A673 (cell line): ENCODE measurements around the gene TNPO3. TPM values are rescaled to one million over a fixed set of nuclear protein-coding genes. Genes with fewer than 3 reads are reported as not detected.

ENCODE experiments used
- BruUV-seq: library from RNA; stranded (reverse); fragments of 400-500 nt; replicated peaks from 2 replicates; lab custom pipeline; 2021; lab: Mats Ljungman, UMichigan
- CTCF ChIA-PET: fragments of 300-600 bp; sonication (Branson Sonifier 250); formaldehyde crosslinking; loops from one replicate; lab custom pipeline; 2022; ENCODE audit warnings: antibody characterized with exemption; lab: Charles Lee
- POLR2A ChIA-PET: fragments of 300-600 bp; sonication (Branson Sonifier 250); formaldehyde crosslinking; loops from one replicate; lab custom pipeline; 2022; ENCODE audit warnings: antibody characterized with exemption; ENCODE audit not compliant: low non-redundant PET; lab: Charles Lee
- DNase-seq: peaks from one replicate; pipeline ENCODE4 v3.0.0-alpha.2; 2015; ENCODE audit warnings: low spot score
- H3K27ac ChIP-seq: fragments of 200-600 bp; sonication (generic); 2 replicates; pipeline ENCODE4 v1.5.1; 2016; ENCODE audit warnings: mixed run types, low read depth, mild to moderate bottlenecking, mixed read lengths, antibody characterized with exemption, low read length; ENCODE audit not compliant: poor library complexity, severe bottlenecking
- H3K27me3 ChIP-seq: fragments of 200-600 bp; sonication (generic); replicated peaks from 2 replicates; pipeline ENCODE4 v1.6.1; 2017; ENCODE audit warnings: mixed run types, low read depth, mild to moderate bottlenecking, mixed read lengths, antibody characterized with exemption, low read length; ENCODE audit not compliant: insufficient read depth, poor library complexity
- H3K36me3 ChIP-seq: fragments of 200-600 bp; sonication (generic); 2 replicates; pipeline ENCODE4 v1.6.1; 2016; ENCODE audit warnings: mixed run types, mild to moderate bottlenecking, mixed read lengths, antibody characterized with exemption, low read length; ENCODE audit not compliant: insufficient read depth, poor library complexity, severe bottlenecking
- H3K4me1 ChIP-seq: fragments of 200-600 bp; sonication (generic); 2 replicates; pipeline ENCODE4 v1.6.1; 2017; ENCODE audit warnings: mixed run types, mild to moderate bottlenecking, mixed read lengths, antibody characterized with exemption, low read length; ENCODE audit not compliant: insufficient read depth, poor library complexity, severe bottlenecking
- H3K4me3 ChIP-seq: fragments of 200-600 bp; sonication (generic); 2 replicates; pipeline ENCODE4 v1.5.1; 2016; ENCODE audit warnings: low read depth, mixed run types, mild to moderate bottlenecking, mixed read lengths, low read length; ENCODE audit not compliant: poor library complexity, severe bottlenecking
- H3K9me3 ChIP-seq: fragments of 200-600 bp; sonication (generic); 2 replicates; pipeline ENCODE4 v1.6.1; 2016; ENCODE audit warnings: mixed run types, low read depth, mild to moderate bottlenecking, mixed read lengths, antibody characterized with exemption, low read length; ENCODE audit not compliant: poor library complexity, severe bottlenecking
- EZH2 ChIP-seq: fragments of 200-600 bp; sonication (generic); IDR thresholded peaks from 2 replicates; pipeline ENCODE4 v1.6.1; 2017; ENCODE audit warnings: borderline replicate concordance, low read depth, mild to moderate bottlenecking, mixed read lengths, antibody characterized with exemption, low read length; ENCODE audit not compliant: poor library complexity, severe bottlenecking
- intact Hi-C: fragments of 100-400 bp; cut with micrococcal nuclease; formaldehyde crosslinking; loops from one replicate; pipeline ENCODE4 v1.10.0; 2022; ENCODE audit not compliant: unreplicated experiment
- total RNA-seq: library from RNA; stranded (reverse); gene quantifications from 2 replicates; pipeline ENCODE4 v1.2.3, GENCODE V29; 2021
- TF ChIP-seq, protein P1 (sequence below): fragments of 300-800, 200-600 bp; sonication (generic); conservative IDR thresholded peaks from 2 replicates; pipeline ENCODE4 v1.5.1; 2017; ENCODE audit warnings: low read depth, mild to moderate bottlenecking, antibody characterized with exemption, low read length, moderate library complexity, mixed read lengths

TNPO3 gene
- total RNA-seq, 1 experiment from 2014 or later: 77.8 TPM

- POLR2A ChIA-PET: no interaction called here
- no peak overlapping the region for H3K4me3 ChIP-seq
- TF ChIP-seq, protein P1, sequence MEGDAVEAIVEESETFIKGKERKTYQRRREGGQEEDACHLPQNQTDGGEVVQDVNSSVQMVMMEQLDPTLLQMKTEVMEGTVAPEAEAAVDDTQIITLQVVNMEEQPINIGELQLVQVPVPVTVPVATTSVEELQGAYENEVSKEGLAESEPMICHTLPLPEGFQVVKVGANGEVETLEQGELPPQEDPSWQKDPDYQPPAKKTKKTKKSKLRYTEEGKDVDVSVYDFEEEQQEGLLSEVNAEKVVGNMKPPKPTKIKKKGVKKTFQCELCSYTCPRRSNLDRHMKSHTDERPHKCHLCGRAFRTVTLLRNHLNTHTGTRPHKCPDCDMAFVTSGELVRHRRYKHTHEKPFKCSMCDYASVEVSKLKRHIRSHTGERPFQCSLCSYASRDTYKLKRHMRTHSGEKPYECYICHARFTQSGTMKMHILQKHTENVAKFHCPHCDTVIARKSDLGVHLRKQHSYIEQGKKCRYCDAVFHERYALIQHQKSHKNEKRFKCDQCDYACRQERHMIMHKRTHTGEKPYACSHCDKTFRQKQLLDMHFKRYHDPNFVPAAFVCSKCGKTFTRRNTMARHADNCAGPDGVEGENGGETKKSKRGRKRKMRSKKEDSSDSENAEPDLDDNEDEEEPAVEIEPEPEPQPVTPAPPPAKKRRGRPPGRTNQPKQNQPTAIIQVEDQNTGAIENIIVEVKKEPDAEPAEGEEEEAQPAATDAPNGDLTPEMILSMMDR: no peak
- no peak for TF ChIP-seq EZH2
- CTCF ChIA-PET: no interaction called here
- BruUV-seq: no TSS peak
- no peaks in the 10 kb centered on the region for H3K27me3 ChIP-seq
- H3K4me1 ChIP-seq: no peaks in the 10 kb centered on the region
- H3K36me3 ChIP-seq: no peaks in the 10 kb centered on the region
- intact Hi-C loops: no loop called here
- H3K9me3 ChIP-seq: no peaks in the 10 kb centered on the region
- no peak overlapping the region for H3K27ac ChIP-seq
- no peak for DNase-seq
Observed at GRCh38 chr7:129073738-129074137, 18.8 kb upstream of the TNPO3 start.

DNA sequence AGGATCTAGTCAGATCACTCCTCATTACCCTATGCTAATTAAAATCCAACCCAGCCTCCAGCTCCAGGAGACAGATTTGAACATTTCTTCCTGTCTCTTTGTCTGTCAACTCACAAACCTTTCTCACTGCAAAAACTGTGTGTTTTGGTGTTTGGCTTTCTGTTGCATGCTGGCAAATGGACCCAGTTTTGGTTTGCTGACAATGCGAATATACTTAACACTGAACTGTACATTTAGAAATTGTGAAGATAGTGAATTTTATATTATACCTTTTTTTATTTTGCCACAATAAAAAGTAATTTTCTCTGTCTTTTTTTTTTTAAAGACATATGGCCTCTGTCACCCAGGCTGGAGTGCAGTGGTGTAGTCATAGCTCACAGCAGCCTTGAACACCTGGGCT lies 18.3 kb upstream of the TNPO3 start:
- CTCF ChIA-PET: no interaction called here
- DNase-seq: no peak
- POLR2A ChIA-PET: no interaction called here
- Histone ChIP-seq H3K4me1 (no peaks in the 10 kb centered on the region), H3K36me3 (no peaks in the 10 kb centered on the region), H3K27me3 (no peaks in the 10 kb centered on the region), H3K4me3 (no peak overlapping the region), H3K9me3 (no peaks in the 10 kb centered on the region), H3K27ac (no peak overlapping the region)
- BruUV-seq: no TSS peak
- TF ChIP-seq, protein P1: no peak
- no peak for TF ChIP-seq EZH2
- intact Hi-C loops: no loop called here

- ChIA-PET POLR2A (no interaction called here), CTCF (no interaction called here)
- H3K4me3 ChIP-seq: no peak overlapping the region
- intact Hi-C loops: no loop called here
- no peak overlapping the region for H3K27ac ChIP-seq
- peaks cover 1% of the 10 kb centered on the region for H3K4me1 ChIP-seq
- DNase-seq: no peak
- no peaks in the 10 kb centered on the region for H3K27me3 ChIP-seq
- TF ChIP-seq, protein P1: no peak
- no peak for TF ChIP-seq EZH2
- no TSS peak for BruUV-seq
- H3K9me3 ChIP-seq: no peaks in the 10 kb centered on the region
- no peaks in the 10 kb centered on the region for H3K36me3 ChIP-seq
Observed at GRCh38 chr7:129072479-129073011, 17.6 kb upstream of the TNPO3 start.
